DMS153 treated with DMSO at 0.1 percent for 48 hours (cell line): ENCODE data around the gene GALNT16.

Source experiments
- DNase-seq: peaks from one replicate; lab custom pipeline; 2025; ENCODE audit not compliant: unreplicated experiment; lab: John Stamatoyannopoulos, UW

Gene GALNT16

GRCh38 chr14:69316449-69317101 lies 56.6 kb downstream of the GALNT16 start:
- no peak for DNase-seq

GRCh38 chr14:69317102-69317755 lies 57.3 kb downstream of the GALNT16 start:
- DNase-seq, result no peak

DNA sequence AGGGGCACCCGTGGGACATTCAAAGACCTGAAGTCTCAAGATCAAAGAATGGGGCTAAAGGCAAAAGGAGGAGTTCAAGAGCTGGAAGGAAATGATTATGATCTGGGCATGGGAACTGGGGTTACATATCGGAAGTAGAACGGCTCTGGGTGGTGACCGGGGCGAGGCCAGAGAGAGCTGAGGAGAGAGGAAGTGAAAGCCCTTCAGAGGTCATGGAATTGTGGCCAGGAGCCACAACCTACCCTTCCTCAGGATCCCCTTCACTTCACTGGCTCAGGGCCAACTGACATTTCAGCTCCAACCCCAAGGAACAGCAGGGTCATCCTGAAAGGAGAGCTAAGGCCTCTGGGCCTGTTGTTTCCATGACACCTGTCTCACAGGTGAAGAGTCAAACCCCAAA lies 57.8 kb downstream of the GALNT16 start:
- DNase-seq, result no peak

DNA sequence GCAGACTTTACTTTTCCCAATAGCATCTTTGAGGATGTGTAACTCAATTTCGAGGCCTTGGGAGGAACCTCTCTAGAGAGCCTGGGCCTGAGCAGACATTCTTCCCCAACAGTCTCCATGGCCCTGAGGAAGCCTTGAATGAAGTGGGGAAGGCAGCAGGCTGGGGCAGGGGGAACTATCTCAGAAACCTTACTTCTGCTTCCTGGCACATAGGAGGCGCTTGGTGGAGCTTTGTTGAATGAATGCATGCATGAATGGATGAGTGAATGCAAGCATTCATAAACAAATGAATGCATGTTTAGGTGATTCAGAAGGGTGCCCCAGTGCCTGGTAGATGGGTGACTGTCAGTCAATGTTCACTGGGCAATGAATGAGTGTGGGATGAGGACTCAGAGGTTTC lies 58.3 kb downstream of the GALNT16 start:
- DNase-seq, result no peak

DNA sequence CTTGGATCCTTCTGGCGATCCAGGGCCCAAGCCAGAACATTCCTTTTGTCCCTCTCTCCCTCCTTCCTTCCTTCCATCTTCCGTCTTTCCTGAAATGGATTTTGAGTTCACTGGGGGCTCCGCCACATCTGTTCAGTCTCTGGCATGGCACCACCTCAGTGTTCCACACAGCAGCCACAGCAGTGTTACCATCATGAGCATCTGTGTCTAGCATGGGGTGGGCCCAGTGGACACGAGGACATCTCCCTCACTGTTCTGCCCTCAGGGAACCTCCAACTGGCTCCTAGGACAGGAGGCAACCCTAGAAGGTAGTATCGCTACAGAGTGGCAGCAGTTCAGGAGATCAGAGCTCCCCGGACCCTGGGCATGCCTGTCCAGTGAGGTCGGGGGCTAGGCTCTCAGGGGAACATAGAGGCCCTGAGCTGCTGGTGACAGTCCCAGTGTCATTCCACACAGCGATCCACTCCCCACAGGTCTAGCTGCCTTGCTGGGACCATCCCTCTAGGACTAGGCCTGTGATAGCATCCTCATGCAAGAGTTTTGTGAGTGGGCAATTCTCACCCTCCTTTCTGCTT lies 59.0 kb downstream of the GALNT16 start:
- DNase-seq, result no peak

GRCh38 chr14:69319911-69320310 lies 60.0 kb downstream of the GALNT16 start:
- no peak for DNase-seq

DNA sequence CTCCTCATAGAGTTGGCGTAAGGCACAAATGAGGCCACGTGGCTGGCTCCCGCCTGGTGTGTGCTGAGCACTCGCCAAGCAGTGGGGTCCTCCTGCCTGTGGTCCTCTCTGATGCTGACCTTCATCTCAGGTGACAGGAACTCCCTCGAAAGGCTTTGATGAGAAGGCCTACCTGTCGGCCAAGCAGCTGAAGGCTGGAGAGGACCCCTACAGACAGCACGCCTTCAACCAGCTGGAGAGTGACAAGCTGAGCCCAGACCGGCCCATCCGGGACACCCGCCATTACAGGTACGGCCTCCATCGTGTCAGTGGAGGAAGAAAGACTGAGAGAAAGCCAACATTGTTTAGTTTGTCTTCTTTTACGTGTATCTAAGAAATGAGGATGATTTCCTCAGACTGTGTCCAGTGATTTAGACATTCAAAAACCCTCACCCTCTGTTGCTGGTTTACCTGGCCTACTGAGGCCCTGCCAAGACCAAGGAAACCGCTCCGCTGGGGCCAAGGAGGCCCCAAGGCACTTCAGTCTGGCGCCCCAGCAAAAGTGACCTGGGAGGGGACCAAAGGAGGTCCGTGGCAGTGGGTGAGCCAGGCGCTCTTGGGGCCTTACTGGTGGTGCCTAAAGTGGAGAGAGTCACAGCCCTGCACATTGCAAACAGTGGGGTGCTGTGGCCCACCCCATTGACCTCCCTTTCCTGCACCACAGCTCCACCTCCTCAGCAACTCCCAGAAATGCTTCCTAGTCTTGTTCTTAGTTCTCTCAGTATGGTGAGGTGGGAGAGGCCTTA lies 60.8 kb downstream of the GALNT16 start:
- no peak for DNase-seq

DNA sequence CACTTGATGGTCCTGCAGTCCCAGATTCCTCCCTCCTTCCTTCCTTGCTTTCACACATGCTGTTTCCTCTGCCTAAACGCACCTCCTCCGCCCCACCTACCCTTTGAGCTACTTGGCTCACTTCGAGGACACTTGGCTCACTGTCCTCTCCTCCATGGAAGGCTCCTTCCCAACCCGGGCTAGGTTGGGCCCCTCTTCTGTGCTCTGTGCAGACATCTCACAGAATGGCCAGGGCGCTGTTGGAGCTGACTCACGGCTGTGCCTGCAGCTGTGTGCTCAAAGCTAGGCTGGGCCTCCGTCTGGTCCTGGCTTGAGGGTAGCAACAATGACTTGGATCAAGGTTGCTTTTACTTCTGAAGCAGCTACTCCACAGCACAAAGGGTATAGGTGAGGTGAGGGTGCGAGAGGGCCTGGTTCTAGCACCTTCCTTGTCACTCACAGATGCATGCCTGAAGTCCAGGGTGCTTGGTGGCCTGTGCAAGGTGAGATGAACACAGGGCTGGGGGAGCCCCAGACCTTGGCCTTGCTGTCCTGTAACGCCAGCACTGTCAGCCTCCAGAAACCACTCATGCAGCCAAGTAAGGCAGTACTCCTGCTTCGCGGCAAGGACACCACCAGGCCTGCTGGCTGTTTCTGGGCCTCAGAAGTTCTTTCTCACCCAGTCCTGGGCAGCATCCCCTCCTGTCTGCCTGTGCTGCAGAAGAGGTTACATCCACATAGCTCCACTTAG lies 61.8 kb downstream of the GALNT16 start:
- DNase-seq, result no peak

GRCh38 chr14:69323266-69323998 lies 63.5 kb downstream of the GALNT16 start:
- DNase-seq, result no peak

DNA sequence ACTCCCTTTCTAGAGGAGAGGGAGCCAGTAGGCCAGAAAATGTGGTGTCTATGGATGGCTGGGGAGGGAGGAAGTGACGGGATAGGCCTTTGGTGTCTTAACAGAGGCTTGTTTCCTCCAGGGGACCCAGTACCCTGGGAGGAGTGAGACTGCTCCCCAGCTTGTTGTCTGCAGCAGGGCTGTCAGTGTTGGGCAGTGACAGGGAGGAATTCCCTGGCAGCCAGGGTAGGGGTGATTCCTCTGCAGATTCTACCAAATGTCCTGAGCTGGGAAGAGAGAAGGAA lies 64.0 kb downstream of the GALNT16 start:
- no peak for DNase-seq

DNA sequence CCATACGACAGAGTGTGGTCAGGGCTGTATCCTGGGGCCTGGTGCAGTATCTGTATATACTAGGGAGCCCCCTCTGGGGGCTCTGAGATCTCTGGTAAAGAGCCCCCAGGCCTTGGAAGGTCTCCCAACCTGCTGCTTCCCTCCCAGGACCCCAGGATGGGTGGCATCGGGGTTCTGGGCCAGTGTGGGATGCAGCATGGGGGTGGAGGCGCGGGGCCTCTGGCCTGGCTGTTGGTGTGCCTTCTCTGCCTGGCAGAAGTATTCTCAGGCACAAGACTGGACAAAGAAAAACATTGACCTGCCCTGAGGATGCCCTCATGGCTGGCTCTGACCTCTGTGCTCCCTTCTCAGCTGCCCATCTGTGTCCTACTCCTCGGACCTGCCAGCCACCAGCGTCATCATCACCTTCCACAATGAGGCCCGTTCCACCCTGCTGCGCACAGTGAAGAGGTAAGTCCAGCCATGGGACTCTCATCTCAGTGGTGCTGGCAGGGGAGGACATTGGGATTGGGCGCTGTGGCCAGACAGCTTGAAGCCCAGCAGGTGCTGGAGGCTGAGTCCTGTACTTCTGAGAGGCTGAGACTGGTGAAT lies 64.5 kb downstream of the GALNT16 start:
- DNase-seq, result no peak

DNA sequence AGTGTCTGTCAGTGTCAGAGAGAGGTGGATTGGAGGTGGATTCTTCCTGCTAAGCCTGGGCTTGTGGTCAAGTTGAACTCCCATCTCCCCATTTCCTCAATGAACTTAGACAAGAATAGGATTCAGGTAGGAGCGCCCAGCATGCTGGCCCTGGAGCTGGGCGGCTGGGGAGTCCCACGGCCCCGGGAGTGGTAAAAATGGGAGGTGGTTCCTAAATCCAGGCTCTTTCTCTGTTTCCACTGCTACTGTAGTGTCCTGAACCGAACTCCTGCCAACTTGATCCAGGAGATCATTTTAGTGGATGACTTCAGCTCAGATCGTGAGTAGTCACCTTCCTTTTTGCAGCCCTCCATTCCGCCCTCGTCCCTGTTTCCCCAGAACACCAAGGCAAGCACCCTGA lies 65.1 kb downstream of the GALNT16 start:
- DNase-seq, result no peak

- no peak for DNase-seq
Measured at GRCh38 chr14:69325646-69326265, 65.8 kb downstream of the GALNT16 start.

- DNase-seq, result no peak
Measured at GRCh38 chr14:69326611-69327010, 66.7 kb downstream of the GALNT16 start.

- no peak for DNase-seq
Measured at GRCh38 chr14:69327507-69327906, 67.5 kb downstream of the GALNT16 start.

DNA sequence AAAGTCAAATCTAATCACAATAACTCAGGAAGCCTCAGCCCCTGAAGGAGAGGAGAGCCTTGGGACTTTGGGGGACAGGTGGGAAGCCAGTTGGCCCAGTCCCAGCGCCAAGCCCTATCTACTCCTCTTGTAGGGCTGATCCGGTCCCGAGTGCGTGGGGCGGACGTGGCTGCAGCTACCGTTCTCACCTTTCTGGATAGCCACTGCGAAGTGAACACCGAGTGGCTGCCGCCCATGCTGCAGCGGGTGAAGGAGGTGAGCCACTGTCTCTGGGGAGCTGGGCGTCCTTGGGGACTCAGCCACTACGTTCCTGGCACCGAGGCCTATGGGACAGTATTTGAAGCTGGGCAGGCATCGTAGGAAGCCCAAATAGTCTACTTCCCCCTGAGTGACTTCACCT lies 68.4 kb downstream of the GALNT16 start:
- no peak for DNase-seq

DNA sequence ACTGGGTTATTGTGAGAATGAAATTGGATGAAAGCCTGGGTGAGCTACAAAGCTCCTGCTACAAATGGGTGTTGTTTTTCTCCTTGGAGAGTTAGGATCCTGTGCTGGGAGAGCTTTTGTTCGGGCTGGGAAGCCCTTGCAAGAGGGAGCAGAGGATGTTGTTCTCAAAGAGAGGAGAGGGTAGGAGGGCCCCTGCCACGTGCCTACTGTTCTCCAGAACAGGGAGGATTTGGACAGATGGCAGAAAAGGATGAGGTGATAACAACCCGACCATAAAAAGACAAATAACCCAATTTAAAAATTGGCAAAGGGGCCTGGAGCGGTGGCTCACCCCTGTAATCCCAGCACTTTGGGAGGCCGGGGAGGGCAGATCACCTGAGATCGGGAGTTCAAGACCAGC lies 68.8 kb downstream of the GALNT16 start:
- no peak for DNase-seq

- no peak for DNase-seq
Measured at GRCh38 chr14:69331206-69331605, 71.2 kb downstream of the GALNT16 start.

GRCh38 chr14:69332782-69333395 lies 72.9 kb downstream of the GALNT16 start:
- no peak for DNase-seq
